Colonic mucosa (tissue), 4 donors: ENCODE results near the gene SPRTN. TPM values are rescaled to one million over a fixed set of nuclear protein-coding genes. Genes with fewer than 3 reads are reported as not detected.

Experiments
- DNase-seq: peaks from one replicate; pipeline ENCODE4 v3.0.0-alpha.2; 2020
- H3K27ac ChIP-seq: fragments of 200-600 bp; one replicate; pipeline ENCODE4 v1.8.0; 2021
- H3K27me3 ChIP-seq: fragments of 200-600 bp; one replicate; pipeline ENCODE4 v1.8.0; 2021
- H3K36me3 ChIP-seq: fragments of 200-600 bp; one replicate; pipeline ENCODE4 v1.8.0; 2021
- H3K4me1 ChIP-seq: fragments of 200-600 bp; one replicate; pipeline ENCODE4 v1.8.0; 2021; ENCODE audit warnings: mild to moderate bottlenecking
- H3K4me3 ChIP-seq: fragments of 200-600 bp; one replicate; pipeline ENCODE4 v1.8.0; 2021
- H3K9ac ChIP-seq, 2 donors: one replicate each; pipeline ENCODE4 v1.7.0; 2013; ENCODE audit warnings: control low read depth in 2 of 2, low read depth in 2 of 2, low read length in 2 of 2
- H3K9me3 ChIP-seq: fragments of 200-600 bp; one replicate; pipeline ENCODE4 v1.8.0; 2021
- CTCF ChIP-seq: fragments of 200-600 bp; IDR thresholded peaks from one replicate; pipeline ENCODE4 v1.8.0; 2022; ENCODE audit warnings: antibody characterized with exemption, mild to moderate bottlenecking
- intact Hi-C: fragments of 100-400 bp; cut with DNase I; formaldehyde crosslinking; loops from one replicate; pipeline ENCODE4 v1.14.1; 2022
- total RNA-seq, 2 donors: library from RNA; stranded (reverse); fragmentation: NEBNext Ultra II Directional in 1 of 2; extraction: Animal tissue kit (Norgen Biotek cat#: 25700) in 1 of 2; gene quantifications; one replicate each; pipeline ENCODE4 v1.2.1, GENCODE V29; 2021
- donor health status: healthy.
- donor health status: DM: no; HTN: no; CAD: no.
- donor health status: DM: no; HTN: no; CAD: no.

The SPRTN gene
- total RNA-seq, 2 donors from 2014 or later, result 8.5 to 12.3 TPM

GRCh38 chr1:231376101-231376500, 38.0 kb downstream of the SPRTN start:
- Histone ChIP-seq H3K4me1 (no peaks in the 10 kb centered on the region), H3K27me3 (no peaks in the 10 kb centered on the region), H3K4me3 (no peak overlapping the region), H3K9ac (no peak overlapping the region), H3K36me3 (no peaks in the 10 kb centered on the region), H3K9me3 (no peaks in the 10 kb centered on the region), H3K27ac (no peak overlapping the region)
- intact Hi-C loops, result no loop called here
- no peak for DNase-seq
- TF ChIP-seq CTCF, result no peak

GRCh38 chr1:231376875-231377549, 38.9 kb downstream of the SPRTN start:
- H3K27me3 ChIP-seq, result no peaks in the 10 kb centered on the region

GRCh38 chr1:231381729-231382128, 43.6 kb downstream of the SPRTN start:
- H3K9ac ChIP-seq, result no peak overlapping the region
- H3K27ac ChIP-seq, result no peak overlapping the region
- H3K4me3 ChIP-seq, result no peak overlapping the region
- H3K9me3 ChIP-seq, result no peaks in the 10 kb centered on the region
- no peak for DNase-seq
- H3K4me1 ChIP-seq, result no peaks in the 10 kb centered on the region
- intact Hi-C loops, result loop anchor here (2.0 kb wide), 1 partner anchor 43 kb away; the partner anchor contains the start of gene SPRTN
- no peaks in the 10 kb centered on the region for H3K27me3 ChIP-seq
- TF ChIP-seq CTCF, result no peak
- no peaks in the 10 kb centered on the region for H3K36me3 ChIP-seq

More at GRCh38 chr1:231376875-231377549, 38.9 kb downstream of the SPRTN start:
- DNase-seq, result no peak
- H3K9me3 ChIP-seq, result no peaks in the 10 kb centered on the region
- no peak for TF ChIP-seq CTCF
- H3K4me3 ChIP-seq, result no peak overlapping the region
- no peaks in the 10 kb centered on the region for H3K4me1 ChIP-seq
- no peaks in the 10 kb centered on the region for H3K36me3 ChIP-seq
- H3K27ac ChIP-seq, result no peak overlapping the region
- H3K9ac ChIP-seq, result no peak overlapping the region
- intact Hi-C loops, result no loop called here

- Histone ChIP-seq H3K4me3 (no peak overlapping the region), H3K27ac (no peak overlapping the region), H3K4me1 (no peaks in the 10 kb centered on the region), H3K9me3 (no peaks in the 10 kb centered on the region), H3K9ac (no peak overlapping the region), H3K27me3 (no peaks in the 10 kb centered on the region), H3K36me3 (no peaks in the 10 kb centered on the region)
- no peak for TF ChIP-seq CTCF
- no peak for DNase-seq
- intact Hi-C loops, result no loop called here
Observed at GRCh38 chr1:231382426-231382825, 44.3 kb downstream of the SPRTN start.

- TF ChIP-seq CTCF, result no peak
- no peak for DNase-seq
- Histone ChIP-seq H3K27me3 (no peaks in the 10 kb centered on the region), H3K4me1 (no peaks in the 10 kb centered on the region), H3K9me3 (no peaks in the 10 kb centered on the region), H3K9ac (no peak overlapping the region), H3K4me3 (no peak overlapping the region), H3K36me3 (no peaks in the 10 kb centered on the region), H3K27ac (no peak overlapping the region)
- intact Hi-C loops, result no loop called here
Observed at GRCh38 chr1:231383159-231383860, 45.2 kb downstream of the SPRTN start.
